ENCODE results near the gene GTF3C1. TPM values are rescaled to one million over a fixed set of nuclear protein-coding genes. Genes with fewer than 3 reads are reported as not detected.

Gene GTF3C1
- polyA plus RNA-seq, 1 donor from 2014 or later: 54.0 TPM

DNA sequence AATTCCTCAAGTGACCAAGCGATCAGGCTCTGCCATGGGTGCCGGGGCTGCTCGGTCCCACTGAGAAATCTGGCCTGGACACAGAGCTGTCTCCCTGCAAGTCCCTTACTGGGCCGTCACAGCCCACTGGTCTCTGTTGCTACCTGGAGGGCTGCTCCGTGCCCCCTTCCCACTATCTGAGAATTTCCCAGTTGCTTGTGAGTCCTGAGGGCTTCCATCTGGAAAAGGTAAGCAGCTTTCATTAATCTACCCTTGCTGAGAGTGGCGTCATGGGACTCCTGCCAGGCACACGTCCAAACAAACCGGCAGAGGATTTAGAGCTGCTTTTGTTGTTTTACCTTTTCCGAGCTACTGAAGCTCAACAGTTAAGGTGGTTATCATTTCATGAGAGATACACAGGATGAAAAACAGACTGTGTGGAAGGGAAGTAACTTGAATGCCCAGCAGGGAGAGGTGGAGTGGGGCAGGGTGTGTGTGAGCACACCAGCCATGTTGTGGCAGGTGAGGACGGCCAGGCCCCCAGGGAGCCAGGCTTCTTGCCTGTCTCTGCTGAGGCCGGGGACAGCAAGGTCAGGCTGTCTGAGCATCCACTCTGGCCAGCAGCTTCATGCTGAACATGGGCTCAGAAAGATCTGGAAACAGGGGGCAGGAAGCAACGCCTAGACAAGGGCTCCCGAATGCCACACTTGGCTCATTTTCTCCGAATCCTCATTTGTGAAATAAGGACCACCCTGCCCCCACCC is 50.6 kb downstream of the GTF3C1 start:
- H3K9me2 ChIP-seq (ENCODE audit: insufficient read depth, low read length): no peaks in the 10 kb centered on the region
- H3K79me2 ChIP-seq (replicated peaks; ENCODE audit: insufficient read depth, low read length): no peaks in the 10 kb centered on the region
- H3K27ac ChIP-seq (ENCODE audit: low read length): no peak overlapping the region
- no peaks in the 10 kb centered on the region for H3K9me3 ChIP-seq (ENCODE audit: low read length)
- H3F3A ChIP-seq (ENCODE audit: insufficient read depth, low read length, poor library complexity, severe bottlenecking): no peaks in the 10 kb centered on the region
- no peak for TF ChIP-seq EZH2 (IDR thresholded peaks at IDR 0.05; ENCODE audit: borderline replicate concordance, insufficient read depth, low read length, poor library complexity, severe bottlenecking)
- TF ChIP-seq MXI1 (conservative IDR thresholded peaks at IDR 0.05; ENCODE audit: poor library complexity, severe bottlenecking): no peak
- TF ChIP-seq, protein P1, sequence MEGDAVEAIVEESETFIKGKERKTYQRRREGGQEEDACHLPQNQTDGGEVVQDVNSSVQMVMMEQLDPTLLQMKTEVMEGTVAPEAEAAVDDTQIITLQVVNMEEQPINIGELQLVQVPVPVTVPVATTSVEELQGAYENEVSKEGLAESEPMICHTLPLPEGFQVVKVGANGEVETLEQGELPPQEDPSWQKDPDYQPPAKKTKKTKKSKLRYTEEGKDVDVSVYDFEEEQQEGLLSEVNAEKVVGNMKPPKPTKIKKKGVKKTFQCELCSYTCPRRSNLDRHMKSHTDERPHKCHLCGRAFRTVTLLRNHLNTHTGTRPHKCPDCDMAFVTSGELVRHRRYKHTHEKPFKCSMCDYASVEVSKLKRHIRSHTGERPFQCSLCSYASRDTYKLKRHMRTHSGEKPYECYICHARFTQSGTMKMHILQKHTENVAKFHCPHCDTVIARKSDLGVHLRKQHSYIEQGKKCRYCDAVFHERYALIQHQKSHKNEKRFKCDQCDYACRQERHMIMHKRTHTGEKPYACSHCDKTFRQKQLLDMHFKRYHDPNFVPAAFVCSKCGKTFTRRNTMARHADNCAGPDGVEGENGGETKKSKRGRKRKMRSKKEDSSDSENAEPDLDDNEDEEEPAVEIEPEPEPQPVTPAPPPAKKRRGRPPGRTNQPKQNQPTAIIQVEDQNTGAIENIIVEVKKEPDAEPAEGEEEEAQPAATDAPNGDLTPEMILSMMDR (IDR thresholded peaks at IDR 0.05; ENCODE audit: poor library complexity, severe bottlenecking): no peak
- TF ChIP-seq TAF1 (IDR thresholded peaks at IDR 0.05; ENCODE audit: low read depth): no peak
- TF ChIP-seq POLR2AphosphoS5 (IDR thresholded peaks at IDR 0.05): no peak
- TF ChIP-seq, protein P2, sequence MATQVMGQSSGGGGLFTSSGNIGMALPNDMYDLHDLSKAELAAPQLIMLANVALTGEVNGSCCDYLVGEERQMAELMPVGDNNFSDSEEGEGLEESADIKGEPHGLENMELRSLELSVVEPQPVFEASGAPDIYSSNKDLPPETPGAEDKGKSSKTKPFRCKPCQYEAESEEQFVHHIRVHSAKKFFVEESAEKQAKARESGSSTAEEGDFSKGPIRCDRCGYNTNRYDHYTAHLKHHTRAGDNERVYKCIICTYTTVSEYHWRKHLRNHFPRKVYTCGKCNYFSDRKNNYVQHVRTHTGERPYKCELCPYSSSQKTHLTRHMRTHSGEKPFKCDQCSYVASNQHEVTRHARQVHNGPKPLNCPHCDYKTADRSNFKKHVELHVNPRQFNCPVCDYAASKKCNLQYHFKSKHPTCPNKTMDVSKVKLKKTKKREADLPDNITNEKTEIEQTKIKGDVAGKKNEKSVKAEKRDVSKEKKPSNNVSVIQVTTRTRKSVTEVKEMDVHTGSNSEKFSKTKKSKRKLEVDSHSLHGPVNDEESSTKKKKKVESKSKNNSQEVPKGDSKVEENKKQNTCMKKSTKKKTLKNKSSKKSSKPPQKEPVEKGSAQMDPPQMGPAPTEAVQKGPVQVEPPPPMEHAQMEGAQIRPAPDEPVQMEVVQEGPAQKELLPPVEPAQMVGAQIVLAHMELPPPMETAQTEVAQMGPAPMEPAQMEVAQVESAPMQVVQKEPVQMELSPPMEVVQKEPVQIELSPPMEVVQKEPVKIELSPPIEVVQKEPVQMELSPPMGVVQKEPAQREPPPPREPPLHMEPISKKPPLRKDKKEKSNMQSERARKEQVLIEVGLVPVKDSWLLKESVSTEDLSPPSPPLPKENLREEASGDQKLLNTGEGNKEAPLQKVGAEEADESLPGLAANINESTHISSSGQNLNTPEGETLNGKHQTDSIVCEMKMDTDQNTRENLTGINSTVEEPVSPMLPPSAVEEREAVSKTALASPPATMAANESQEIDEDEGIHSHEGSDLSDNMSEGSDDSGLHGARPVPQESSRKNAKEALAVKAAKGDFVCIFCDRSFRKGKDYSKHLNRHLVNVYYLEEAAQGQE (IDR thresholded peaks at IDR 0.05; ENCODE audit: borderline replicate concordance): no peak
- no peak for TF ChIP-seq SMC3 (conservative IDR thresholded peaks at IDR 0.05; ENCODE audit: poor library complexity)
- TF ChIP-seq RAD21 (conservative IDR thresholded peaks at IDR 0.05): no peak
- TF ChIP-seq EP300 (conservative IDR thresholded peaks at IDR 0.05; ENCODE audit: poor library complexity, severe bottlenecking): no peak
- H2AFZ ChIP-seq (ENCODE audit: low read depth, low read length): no peak overlapping the region
- no peaks in the 10 kb centered on the region for H4K20me1 ChIP-seq (ENCODE audit: insufficient read depth)
- no peaks in the 10 kb centered on the region for H3K27me3 ChIP-seq (ENCODE audit: insufficient read depth, low read depth, low read length)
- no peak overlapping the region for H3K4me2 ChIP-seq (ENCODE audit: low read length)
- H3K9ac ChIP-seq (ENCODE audit: low read length): no peak overlapping the region
- peaks cover 18% of the 10 kb centered on the region for H3K36me3 ChIP-seq (ENCODE audit: insufficient read depth, low read length)
- H3K4me3 ChIP-seq (ENCODE audit: low read length): no peak overlapping the region

DNA sequence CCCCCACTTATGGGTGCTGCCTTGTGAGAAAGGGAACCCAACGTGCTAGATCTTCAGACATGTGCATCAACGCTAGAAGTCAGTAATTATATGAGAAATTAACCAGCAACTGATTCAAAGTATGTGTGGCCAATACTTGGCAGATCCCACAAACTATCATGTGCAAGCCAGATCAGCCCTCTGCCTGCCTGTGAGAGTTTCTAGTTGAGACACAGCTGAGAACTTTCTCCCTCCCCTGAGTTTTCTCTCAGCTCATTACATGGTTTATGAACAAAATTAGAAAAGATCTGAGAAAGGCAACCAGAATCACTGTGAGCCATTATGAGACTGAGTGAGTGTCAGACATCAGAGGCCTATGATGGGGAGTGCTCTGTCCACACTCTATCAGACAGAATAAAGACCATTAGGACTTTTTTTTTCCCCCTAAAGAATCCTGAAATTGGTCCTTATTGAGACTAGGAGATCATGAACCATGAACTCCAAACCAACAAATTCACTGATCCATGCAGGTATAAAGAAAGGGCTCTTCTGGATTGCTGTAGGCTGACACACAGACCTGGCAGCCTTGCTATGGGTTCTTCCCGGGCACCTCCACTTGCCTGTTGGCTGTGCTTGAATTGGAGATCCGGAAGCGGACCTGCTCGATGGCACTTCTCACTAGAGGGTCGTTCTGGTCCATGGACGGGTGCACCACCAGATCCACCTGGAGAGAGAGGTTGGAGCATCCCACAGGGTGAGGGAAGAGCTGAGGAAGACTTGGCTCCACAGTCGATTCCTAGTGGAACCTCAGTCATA is 51.5 kb downstream of the GTF3C1 start:
- Histone ChIP-seq H2AFZ (ENCODE audit: low read depth, low read length) (no peak overlapping the region), H3F3A (ENCODE audit: insufficient read depth, low read length, poor library complexity, severe bottlenecking) (no peaks in the 10 kb centered on the region), H4K20me1 (ENCODE audit: insufficient read depth) (no peaks in the 10 kb centered on the region), H3K4me2 (ENCODE audit: low read length) (no peak overlapping the region), H3K27ac (ENCODE audit: low read length) (no peak overlapping the region), H3K27me3 (ENCODE audit: insufficient read depth, low read depth, low read length) (no peaks in the 10 kb centered on the region), H3K4me3 (ENCODE audit: low read length) (no peak overlapping the region), H3K9ac (ENCODE audit: low read length) (no peak overlapping the region), H3K9me3 (ENCODE audit: low read length) (no peaks in the 10 kb centered on the region), H3K36me3 (ENCODE audit: insufficient read depth, low read length) (peaks cover 12% of the 10 kb centered on the region), H3K9me2 (ENCODE audit: insufficient read depth, low read length) (no peaks in the 10 kb centered on the region), H3K79me2 (replicated peaks; ENCODE audit: insufficient read depth, low read length) (no peaks in the 10 kb centered on the region)
- TF ChIP-seq RAD21 (conservative IDR thresholded peaks at IDR 0.05): no peak
- TF ChIP-seq, protein P2 (IDR thresholded peaks at IDR 0.05; ENCODE audit: borderline replicate concordance): no peak
